HG02763 (cell line): ENCODE measurements around the gene CCDC169.
"Not testable (repeated sequence)": the region's sequence is repeated elsewhere in the genome, so short reads cannot be mapped to it uniquely, and the experiment has no call there.

Source experiments
- ATAC-seq: cut with Tn5 transposase; IDR thresholded peaks from one replicate; pipeline ENCODE4 v1.9.1; 2021; ENCODE audit warnings: mild to moderate bottlenecking, moderate library complexity; ENCODE audit not compliant: unreplicated experiment

CCDC169 gene

DNA sequence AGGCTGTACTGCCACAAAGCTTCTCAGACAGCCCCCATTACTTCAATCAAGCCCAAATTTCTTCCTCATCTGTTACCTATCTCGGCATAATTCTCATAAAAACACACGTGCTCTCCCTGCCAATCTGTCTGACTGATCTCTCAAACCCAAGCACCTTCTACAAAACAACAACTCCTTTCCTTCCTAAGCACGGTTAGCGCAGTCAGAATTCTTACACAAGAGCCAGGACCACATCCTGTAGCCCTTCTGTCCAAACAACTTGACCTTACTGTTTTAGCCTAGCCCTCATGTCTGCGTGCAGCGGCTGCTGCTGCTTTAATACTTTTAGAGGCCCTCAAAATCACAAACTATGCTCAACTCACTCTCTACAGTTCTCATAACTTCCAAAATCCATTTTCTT is 22.2 kb upstream of the CCDC169 start:
- not testable (repeated sequence) for ATAC-seq

DNA sequence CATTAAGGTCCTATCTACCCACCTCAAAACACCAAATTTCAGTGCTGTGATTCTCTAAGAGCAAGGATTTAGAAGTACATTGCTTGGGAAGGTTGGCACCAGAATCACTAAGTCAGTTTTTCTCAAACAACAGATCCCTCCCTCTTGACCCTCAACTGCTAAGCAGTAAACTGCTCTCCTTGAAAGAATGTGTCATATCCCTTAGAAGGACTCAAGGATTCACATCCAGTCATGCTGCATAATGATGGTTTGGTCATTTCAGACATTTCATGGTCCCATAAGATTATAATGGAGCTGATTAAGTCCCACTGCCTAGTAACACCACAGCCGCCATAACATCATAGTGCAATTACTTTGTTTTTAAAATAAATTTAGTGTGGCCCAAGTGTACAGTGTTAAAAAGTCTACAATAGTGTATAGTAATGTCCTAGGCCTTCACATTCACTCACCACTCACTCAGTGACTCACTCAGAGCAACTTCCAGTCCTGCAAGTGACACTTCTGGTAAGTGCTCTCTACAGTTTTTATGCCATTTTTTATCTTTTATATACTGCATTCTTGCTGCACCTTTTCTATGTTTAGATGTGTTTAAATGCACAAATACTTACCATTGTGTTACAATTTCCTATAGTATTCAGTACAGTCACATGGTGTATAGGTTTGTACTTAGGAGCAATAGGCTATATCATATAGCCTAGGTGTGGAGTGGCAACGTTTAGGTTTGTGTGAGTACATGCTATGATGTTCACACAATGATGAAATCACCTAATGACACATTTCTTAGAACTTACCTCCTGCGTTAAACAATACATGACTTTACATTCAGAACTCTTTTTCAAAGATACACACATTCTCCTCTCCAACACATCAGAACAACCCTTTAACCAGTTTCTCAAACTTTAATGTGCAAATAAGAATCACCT is 15.7 kb upstream of the CCDC169 start:
- ATAC-seq: no peak

DNA sequence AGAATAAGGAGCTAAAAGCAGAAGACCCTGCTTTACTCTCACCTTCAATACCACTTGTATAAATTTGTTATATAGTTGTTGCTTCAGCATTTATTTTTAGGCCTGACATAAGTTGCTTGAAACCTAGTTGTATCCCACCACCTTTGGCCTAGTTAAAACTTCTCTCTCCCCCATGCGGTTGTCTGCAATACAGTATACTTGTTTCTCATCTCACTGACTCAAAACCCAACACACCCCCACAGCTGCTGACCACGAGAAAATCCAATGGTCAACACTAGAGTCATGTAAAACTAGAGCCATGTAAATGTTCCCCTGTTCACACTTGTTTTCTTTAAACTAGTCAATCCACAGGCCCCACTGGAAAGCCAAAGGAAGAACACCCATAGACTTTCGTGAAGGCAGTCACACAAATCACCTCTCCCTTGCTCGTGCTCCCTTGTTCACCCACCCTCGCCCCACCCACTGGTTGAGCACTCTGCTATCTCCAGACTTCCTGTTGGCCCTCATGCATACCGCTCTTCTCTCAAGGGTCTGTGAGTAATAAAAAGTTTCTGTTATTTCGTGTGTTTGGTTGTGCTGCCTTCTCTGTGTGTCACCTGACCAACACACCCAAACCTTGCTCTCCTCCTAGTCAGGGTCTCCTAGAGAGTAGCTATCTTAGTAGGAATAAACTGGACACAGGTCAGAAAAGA is 12.9 kb upstream of the CCDC169 start:
- no peak for ATAC-seq

DNA sequence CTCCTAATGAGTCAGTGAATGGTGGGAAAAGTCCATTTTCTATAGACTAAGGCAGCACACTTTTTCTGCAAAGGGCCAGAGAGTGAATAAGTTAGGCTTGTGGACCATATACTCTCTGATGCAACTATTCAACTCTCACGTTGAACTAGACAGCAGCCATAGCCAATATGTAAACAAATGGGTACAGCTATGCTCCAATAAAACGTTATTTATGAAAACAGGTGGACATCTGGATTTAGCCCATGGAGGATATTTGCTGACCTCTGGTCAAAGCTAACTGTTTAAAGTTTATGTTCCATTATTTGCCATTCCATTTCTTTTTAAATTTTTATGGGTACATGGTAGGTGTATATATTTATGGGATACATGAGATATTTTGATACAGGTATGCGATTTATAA is 4.7 kb upstream of the CCDC169 start:
- no peak for ATAC-seq

DNA sequence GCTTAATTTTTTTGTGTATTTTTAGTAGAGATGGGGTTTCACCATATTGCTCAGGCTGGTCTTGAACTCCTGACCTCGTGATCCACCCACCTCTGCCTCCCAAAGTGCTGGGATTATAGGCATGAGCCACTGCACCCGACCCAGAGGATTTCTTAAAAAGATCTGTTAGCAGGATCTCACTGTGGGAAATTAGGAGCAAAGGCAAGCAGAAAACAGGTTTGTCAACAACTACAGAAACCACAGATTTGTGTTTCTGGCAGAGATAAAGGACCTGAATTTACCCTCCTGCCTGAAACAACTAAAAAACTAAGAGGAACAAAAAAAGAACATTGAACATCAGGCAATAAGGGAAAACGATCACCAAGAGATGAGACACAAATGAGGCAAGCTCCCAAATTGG is 1.9 kb upstream of the CCDC169 start:
- not testable (repeated sequence) for ATAC-seq

DNA sequence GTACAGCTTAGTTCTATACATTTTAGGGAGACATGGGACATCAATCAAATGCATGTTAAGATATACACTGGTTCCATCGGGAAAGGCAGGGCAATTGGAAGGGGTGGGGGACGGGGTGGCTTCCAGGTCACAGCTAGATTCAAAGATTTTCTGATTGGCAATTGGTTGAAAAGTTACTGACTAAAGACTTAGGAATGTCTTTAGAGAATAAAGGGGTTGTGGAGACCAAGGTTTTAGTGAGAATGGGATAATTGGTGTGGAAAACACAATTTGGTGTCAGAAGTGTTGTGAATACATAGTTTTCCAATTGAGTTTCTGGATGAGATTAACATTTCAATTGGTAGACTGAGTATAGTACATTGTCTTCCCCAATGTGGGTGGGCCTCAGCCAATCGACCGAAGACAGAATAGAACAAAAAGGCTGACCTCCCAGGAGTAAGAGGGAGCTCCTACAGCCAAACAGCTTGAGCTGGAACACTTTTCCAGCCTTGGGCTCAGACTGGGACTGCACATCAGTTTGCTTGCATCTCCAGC is 988 bp upstream of the CCDC169 start:
- no peak for ATAC-seq

DNA sequence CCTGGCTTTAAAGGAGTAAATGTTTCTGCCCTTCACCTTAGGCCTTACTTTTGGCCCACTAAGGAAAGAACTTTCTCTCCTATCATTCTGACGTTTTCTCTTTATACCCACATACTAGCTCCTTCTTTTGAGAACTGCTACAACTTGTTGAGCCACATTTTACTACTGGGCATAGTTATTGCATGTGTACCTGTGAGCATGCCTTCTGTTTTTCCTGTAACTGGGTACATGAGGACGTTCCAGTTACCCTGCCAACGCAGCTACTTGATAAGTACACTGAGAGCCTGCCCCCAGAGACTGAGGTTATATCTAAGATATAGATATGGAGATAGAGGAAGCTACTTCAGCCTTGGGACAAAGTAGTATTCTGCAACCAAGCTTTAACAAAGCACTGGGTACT is 3.5 kb downstream of the CCDC169 start:
- no peak for ATAC-seq

DNA sequence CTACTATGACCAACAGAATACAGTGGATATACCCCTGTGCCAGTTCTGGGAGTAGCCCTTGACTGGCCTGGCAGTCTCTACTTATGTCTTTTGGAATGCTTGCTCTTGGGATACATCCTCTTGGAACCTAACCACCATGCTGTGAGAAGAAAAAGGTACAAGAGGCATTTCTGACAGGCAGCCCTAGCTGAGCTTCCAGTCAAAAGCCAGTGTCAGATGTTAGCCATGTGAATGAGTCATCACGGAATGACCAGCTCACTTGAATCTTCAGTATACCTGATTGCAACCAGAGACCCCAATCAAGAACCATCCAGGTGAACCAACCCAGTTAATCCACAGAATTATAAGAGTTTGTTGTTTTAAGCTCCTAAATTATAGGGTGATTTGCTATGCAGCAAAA is 4.1 kb downstream of the CCDC169 start:
- no peak for ATAC-seq

DNA sequence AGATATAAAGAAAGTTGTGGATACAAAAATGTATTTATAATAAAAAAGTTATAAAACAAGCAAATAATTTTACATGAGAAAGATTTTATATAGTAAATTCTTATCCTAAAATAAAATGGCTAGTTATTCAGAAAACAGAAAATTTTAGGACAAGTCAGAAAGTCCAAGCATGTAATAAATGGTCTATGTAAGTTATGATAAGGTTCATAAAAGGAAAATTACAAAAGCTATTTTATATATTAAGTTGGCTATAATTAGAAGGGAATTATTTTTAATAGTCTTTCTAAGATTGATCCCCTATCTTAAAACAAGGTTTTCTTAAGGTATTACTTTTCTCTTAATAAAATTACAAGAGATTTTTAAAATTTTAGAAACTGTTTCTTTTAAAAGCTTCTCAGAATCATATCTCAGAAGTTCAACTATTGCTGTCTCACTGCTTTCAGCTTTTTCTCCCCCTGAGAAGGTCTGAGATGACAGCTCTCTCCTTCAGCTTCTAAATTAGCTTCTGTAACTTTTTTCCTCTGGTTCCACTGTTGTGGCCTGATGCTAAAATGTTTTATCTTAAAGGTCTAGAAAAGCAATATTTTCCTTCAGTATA is 8.7 kb downstream of the CCDC169 start:
- ATAC-seq: no peak

DNA sequence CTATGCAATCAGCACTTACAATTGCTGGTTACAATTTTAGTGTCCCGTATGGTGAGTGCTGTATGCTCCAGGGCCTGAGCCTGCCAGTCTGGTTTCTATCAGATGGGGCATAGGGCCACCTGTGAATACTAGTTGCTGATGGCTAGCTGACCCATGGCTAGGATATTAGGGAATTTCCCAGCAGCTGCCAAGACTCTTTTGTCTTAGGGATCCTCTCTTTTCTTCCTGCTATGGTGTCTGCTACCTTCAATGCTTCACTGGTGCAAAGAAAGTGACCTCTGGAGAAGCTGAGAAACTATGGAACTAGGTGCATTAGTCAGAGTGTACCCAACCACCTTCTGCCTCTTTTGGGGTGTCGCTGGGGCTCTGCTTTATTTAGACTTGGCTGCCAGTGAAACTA is 11.6 kb downstream of the CCDC169 start:
- no peak for ATAC-seq

DNA sequence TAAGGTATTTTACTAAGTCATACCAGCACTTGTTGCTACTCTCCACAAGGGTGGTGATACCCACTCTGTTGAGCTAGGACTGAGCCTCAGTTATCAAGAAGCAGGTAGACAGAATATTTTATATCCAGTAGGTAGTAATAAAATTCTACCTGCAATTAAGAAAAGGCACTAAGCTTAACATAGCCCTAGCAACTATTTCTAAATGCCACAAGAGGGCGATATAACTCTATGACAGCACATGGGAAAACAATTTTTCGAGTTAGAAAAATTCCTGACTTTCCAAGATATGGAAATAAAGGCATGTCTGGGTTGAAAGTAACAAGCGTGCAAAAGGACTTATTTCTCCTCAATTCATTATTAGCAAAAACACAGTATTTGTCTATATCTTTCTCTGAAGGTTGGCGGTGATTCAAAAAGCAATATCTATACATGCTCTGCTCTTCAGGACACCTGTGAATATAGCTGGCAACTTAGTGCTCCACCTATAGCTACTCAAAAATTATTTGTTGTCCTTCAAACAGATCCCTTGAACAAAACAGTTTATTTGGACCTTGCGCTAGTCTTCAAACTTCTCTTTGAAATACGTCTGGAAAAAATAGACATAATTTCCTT is 14.7 kb downstream of the CCDC169 start:
- no peak for ATAC-seq

DNA sequence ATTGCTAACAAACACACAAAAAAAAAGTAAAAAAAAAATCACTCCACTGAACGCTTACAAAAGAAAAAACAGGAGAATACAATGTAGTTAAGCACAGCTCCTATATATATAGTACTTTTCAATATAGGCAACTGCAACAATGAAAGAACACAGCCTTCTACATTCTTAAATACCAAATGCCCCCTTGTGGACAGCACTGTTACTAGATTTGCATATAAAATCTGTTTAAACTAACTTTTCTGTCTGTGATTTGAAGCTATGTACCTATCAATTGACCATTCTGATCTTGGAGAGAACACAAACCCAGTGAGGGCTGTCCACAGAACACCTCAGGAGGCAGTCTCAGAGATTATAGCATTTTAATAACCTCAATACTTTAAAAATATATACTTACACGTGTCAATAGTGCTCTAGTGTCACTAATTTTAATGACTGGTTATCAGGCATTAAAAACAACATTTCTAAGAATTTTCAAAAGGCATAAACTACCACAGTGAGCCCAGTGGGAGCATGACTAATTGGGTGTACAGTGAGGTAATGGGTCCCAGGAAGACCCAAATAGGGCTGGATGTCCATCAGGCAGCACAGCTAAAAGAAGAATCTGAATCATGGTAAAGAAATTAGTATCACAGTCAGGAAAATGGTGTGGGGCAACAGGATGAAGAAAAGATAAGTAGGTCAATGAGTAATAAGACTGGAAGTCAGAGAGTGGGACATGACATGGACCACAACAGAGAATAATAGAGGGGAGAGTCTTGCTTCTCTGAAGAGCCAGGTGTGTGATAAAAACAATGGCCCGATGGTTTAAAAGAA is 22.2 kb downstream of the CCDC169 start:
- ATAC-seq: no peak

DNA sequence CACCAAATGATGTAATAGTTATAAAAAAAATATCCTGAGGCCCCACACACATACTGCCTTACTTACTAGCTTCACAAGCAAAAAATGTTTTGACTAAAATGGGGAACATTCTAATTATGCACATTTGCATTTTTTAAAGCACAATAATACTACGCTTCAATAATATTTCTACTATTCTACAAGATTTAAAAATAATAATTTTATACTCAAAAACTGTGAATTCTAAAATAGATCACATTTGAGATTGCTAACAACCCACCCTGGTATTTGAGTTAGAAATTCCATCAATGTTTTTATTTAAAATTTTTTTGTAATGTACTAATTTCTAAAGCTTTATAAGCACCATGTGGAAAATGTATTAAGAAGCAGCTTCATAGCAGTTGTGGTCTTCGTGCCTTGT is 24.2 kb downstream of the CCDC169 start:
- no peak for ATAC-seq

DNA sequence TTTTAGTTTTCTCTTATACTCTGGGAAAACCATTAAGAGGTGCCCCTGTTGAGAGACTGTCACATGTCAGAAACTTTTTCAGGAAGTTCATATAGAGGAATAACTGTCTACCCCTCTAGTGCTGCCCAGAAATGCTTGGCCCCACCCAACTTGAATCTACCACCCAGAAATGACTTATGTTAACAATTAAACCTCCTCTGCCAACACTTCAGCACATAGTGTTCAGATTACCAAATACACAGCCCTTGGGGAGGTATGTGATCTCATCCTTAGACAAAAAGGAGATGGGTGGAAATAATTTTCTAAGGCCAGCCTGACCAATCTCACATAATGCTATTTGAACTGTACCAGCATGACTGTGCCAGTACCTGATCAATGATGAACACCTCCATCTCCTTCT is 35.6 kb downstream of the CCDC169 start:
- ATAC-seq: no peak

DNA sequence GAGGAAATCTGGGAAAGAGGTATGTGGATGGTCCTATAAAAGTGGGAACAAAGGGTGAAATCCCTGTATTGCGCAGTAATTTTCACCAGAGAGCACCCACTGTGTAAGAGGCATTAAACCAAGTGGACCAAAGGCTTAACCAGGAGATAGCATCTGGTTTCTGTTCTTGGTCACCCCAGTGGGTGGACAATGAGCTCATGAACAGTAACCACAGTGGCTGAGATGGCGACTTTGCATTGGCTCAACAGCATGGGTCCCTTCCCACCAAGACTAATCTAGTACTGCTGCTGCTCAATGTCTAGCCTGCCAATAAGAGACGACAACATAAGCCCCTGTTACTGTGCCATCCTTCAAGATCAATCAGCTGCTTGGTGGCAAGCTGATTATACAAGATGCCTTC is 36.6 kb downstream of the CCDC169 start:
- ATAC-seq: no peak

DNA sequence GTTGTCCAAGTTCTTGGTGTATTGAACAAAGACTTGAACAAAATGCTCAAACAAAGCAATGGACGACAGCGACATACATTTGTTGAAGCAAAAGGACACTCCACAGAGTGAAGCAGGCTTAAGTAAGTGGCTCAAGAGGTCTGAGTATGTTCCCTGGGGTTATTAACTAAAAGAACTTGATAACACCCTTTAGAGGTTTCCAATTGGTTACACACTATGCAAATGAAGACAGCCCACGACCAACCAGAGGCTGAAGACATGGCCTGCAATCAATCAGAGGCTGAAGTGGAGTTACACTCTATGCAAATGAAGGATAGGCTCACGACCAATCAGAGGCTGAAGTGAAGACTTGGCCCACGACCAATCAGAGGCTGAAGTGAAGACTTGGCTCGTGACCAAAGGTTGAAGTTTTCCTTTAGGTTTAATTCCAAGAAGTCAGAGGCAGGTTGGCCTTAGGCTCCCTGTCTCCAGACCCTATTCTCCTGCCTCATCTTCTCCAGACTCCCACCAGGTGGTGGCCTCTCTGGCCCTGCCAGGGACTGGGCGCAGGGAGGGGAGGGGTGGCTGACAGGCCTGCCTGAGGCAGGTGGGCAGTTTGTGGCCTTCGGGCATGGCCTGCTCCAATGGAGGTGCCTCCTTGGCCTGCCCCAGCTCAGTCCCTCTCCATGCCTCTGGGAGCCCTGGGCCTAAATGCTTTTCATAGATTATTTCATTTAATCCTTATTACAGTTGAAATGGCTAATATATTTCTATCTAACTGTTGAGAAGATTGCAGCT is 38.1 kb downstream of the CCDC169 start:
- no peak for ATAC-seq

DNA sequence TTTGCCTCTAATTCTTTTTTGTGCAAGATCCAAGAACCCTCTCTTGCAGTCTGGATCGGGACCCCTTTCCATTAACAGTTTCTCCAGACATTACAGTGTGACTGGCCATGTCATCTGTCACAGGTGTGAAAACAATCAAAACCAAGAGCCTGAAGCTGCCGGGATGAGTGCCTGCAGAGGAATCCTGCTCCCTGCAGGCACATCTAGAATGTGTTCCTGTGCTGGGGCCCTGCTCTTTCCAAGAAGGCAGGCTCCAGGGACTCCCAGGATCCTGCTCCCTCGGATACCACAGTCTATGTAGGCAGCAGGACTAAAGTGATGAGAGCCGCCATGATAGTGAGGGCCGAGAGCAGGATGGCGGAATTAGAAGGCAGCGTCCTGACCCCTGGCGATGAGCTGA is 38.8 kb downstream of the CCDC169 start:
- ATAC-seq: no peak

DNA sequence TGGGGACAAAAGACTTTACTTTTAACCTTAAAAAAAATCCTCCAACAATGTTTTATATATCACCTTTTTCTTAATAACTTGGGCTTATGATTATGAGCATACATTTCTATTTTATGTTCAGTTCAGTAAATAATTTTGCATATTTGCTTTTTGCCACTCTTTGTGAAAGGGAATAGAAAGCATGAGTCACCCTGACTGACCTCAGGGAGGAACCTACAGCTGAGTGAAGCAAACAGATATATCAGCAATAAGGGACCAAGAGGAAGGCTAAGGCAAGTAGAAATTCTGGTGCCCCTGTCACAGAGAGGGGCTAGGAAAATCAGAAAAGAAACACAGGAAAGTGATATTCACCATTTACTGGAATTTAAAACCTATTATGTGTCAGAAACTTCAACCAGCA is 46.1 kb downstream of the CCDC169 start:
- no peak for ATAC-seq

DNA sequence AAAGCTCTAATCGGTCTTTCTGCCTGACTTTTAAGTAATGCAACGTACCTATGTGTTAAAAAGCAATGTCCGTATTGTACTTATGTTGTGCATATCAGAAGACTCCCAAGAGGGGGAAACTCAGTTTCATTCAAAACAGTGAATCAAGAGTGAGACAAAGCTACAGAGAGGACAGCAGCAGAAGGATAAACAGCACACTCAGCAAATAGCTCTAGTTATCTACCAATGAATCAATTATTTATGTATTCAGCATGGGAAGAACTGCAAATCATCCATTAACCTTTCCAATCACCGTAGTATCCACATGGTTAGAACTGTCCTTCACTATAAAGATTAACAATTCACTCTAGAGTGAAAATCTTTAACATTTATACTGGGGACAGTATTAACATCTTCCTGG is 46.6 kb downstream of the CCDC169 start:
- ATAC-seq: no peak

DNA sequence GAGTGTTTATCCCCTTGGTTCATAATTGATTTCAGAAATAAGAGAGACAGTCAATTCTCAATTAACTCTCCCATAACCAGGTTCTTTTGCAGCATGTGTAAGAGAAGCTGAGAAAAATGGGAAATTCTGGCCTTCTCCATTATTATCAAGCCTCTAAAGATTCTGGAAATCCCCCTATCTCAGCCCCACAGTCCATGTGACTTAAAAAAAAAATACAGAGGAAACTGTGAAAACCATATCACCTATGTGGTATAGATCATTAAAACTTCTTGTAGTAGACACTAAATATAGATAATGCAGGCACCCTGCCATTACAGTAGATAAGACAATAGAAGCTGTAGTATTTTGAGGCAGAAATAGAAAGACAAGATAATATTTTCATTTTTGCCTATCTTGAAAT is 48.9 kb downstream of the CCDC169 start:
- no peak for ATAC-seq
